Thoracic aorta (tissue), 2 donors: Measurements from ENCODE around the gene FHDC1. TPM values are rescaled to one million over a fixed set of nuclear protein-coding genes. Genes with fewer than 3 reads are reported as not detected.

Source experiments
- ATAC-seq: fragments of 150-250 bp; one replicate; pipeline ENCODE4 v1.8.0; 2017; ENCODE audit warnings: low read depth; ENCODE audit not compliant: insufficient number of reproducible peaks, low FRiP score
- DNase-seq: peaks from one replicate; pipeline ENCODE4 v3.0.0-alpha.2; 2020; ENCODE audit warnings: low spot score
- H3K27ac ChIP-seq, 2 donors: fragments of 200-600 bp; sonication (generic); 1 replicate in 1 of 2; 2 replicates in 1 of 2; pipeline ENCODE4 v1.5.1; 2016; ENCODE audit warnings: mild to moderate bottlenecking in 2 of 2, moderate library complexity in 2 of 2
- H3K27me3 ChIP-seq: fragments of 200-600 bp; sonication (generic); replicated peaks from 2 replicates; pipeline ENCODE4 v1.6.0; 2016; ENCODE audit warnings: mild to moderate bottlenecking; ENCODE audit not compliant: insufficient read depth
- H3K36me3 ChIP-seq: fragments of 200-600 bp; sonication (generic); one replicate; pipeline ENCODE4 v1.5.1; 2016
- H3K4me1 ChIP-seq, 2 donors: fragments of 200-600 bp; sonication (generic); 1 replicate in 1 of 2; 2 replicates in 1 of 2; pipeline versions ENCODE4 v1.5.1 to v1.6.0; 2016; ENCODE audit warnings: low read depth in 2 of 2, mild to moderate bottlenecking in 1 of 2; ENCODE audit not compliant: control insufficient read depth in 1 of 2
- H3K4me3 ChIP-seq: fragments of 200-600 bp; sonication (generic); 2 replicates; pipeline ENCODE4 v1.5.1; 2016; ENCODE audit warnings: mild to moderate bottlenecking
- H3K9me3 ChIP-seq: fragments of 200-600 bp; sonication (generic); 2 replicates; pipeline ENCODE4 v1.5.1; 2016
- CTCF ChIP-seq: fragments of 200-600 bp; sonication (generic); IDR thresholded peaks from one replicate; pipeline ENCODE4 v1.5.1; 2019; ENCODE audit warnings: antibody characterized with exemption
- total RNA-seq, 2 donors: library from RNA; depleted of rRNA; stranded (reverse); fragments of >200 nt; gene quantifications; one replicate each; pipeline versions ENCODE4 v1.1.0 to v1.2.3, GENCODE V29; 2016

Gene FHDC1
- total RNA-seq, 2 donors from 2014 or later, result 0.27 to 0.35 TPM

GRCh38 chr4:153013202-153013977 is 77.3 kb downstream of the FHDC1 start:
- no peaks in the 10 kb centered on the region for H3K9me3 ChIP-seq
- no peaks in the 10 kb centered on the region for H3K27me3 ChIP-seq
- no peak overlapping the region for H3K4me3 ChIP-seq
- no peaks in the 10 kb centered on the region for H3K36me3 ChIP-seq
- DNase-seq (no peak), ATAC-seq (no peak)
- no peak for TF ChIP-seq CTCF
- H3K4me1 ChIP-seq, result no peaks in the 10 kb centered on the region
- no peak overlapping the region for H3K27ac ChIP-seq

- ATAC-seq, result no peak
- H3K9me3 ChIP-seq, result no peaks in the 10 kb centered on the region
- H3K4me3 ChIP-seq, result no peak overlapping the region
- no peaks in the 10 kb centered on the region for H3K36me3 ChIP-seq
- no peak overlapping the region for H3K27ac ChIP-seq
- TF ChIP-seq CTCF, result no peak
- H3K4me1 ChIP-seq, result no peaks in the 10 kb centered on the region
- H3K27me3 ChIP-seq, result no peaks in the 10 kb centered on the region
- no peak for DNase-seq
Measured at GRCh38 chr4:153014460-153014859, 78.3 kb downstream of the FHDC1 start.

- no peak for DNase-seq
- H3K4me1 ChIP-seq, result no peaks in the 10 kb centered on the region
- no peak overlapping the region for H3K4me3 ChIP-seq
- no peak for TF ChIP-seq CTCF
- no peaks in the 10 kb centered on the region for H3K36me3 ChIP-seq
- ATAC-seq, result no peak
- no peak overlapping the region for H3K27ac ChIP-seq
- H3K9me3 ChIP-seq, result no peaks in the 10 kb centered on the region
- H3K27me3 ChIP-seq, result no peaks in the 10 kb centered on the region
Measured at GRCh38 chr4:153016592-153016991, 80.5 kb downstream of the FHDC1 start.

- H3K36me3 ChIP-seq, result no peaks in the 10 kb centered on the region
- ATAC-seq, result no peak
- no peak for TF ChIP-seq CTCF
Measured at GRCh38 chr4:153018031-153018430, 81.9 kb downstream of the FHDC1 start.

GRCh38 chr4:153018684-153019083 is 82.6 kb downstream of the FHDC1 start:
- Histone ChIP-seq H3K4me3 (no peak overlapping the region), H3K27ac (no peak overlapping the region), H3K9me3 (no peaks in the 10 kb centered on the region), H3K27me3 (no peaks in the 10 kb centered on the region), H3K36me3 (no peaks in the 10 kb centered on the region), H3K4me1 (no peaks in the 10 kb centered on the region)
- ATAC-seq, result no peak
- TF ChIP-seq CTCF, result no peak
- no peak for DNase-seq

More at GRCh38 chr4:153018031-153018430, 81.9 kb downstream of the FHDC1 start:
- H3K4me3 ChIP-seq, result no peak overlapping the region
- DNase-seq, result no peak
- H3K9me3 ChIP-seq, result no peaks in the 10 kb centered on the region
- H3K4me1 ChIP-seq, result no peaks in the 10 kb centered on the region
- no peak overlapping the region for H3K27ac ChIP-seq
- H3K27me3 ChIP-seq, result no peaks in the 10 kb centered on the region
